ENCODE results near the gene MAU2. TPM values are rescaled to one million over a fixed set of nuclear protein-coding genes. Genes with fewer than 3 reads are reported as not detected.
A peak's percentile ranks its signal among the peaks of the same experiment; 100 is the strongest.

Gene MAU2
- total RNA-seq, 2 donors from 2014 or later: 64.1 to 64.3 TPM

DNA sequence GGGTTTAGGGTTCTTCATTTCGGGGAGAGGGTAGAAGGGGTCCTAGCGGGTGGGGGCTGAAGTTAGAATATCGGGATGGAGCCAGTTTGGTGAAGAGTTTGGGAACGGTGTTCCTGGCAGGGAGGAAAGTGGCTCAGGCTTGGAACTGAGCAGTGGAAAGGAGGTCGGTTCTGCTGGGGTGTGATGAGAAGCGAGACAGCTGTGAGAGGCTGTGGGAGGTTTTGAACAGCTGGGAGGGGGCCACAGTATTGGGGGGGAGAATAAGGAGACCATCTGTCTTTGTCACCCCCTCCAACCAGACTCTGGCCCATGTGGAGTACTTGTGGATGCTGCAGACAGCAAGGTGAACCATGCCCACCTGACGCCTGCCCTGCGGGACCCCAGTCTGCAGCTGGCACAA lies 46.5 kb upstream of the MAU2 start:
- Mint-ChIP-seq H3K27ac (no peak overlapping the region), H3K36me3 (ENCODE audit: low read depth) (peaks cover 18% of the 10 kb centered on the region), H3K4me3 (peak overlapping the region; percentile 56), H3K4me1 (peaks cover 3% of the 10 kb centered on the region), H3K27me3 (ENCODE audit: insufficient read depth) (peaks cover 28% of the 10 kb centered on the region), H3K9me3 (no peaks in the 10 kb centered on the region)
- H3K36me3 ChIP-seq (ENCODE audit: control insufficient read depth, insufficient read depth, low read length): peaks cover 24% of the 10 kb centered on the region
- H3K9me3 ChIP-seq (ENCODE audit: control insufficient read depth, low read length): no peaks in the 10 kb centered on the region
- H3K27me3 ChIP-seq (ENCODE audit: control insufficient read depth, insufficient read depth, low read length, poor library complexity, severe bottlenecking): no peaks in the 10 kb centered on the region
- no peaks in the 10 kb centered on the region for H3K4me1 ChIP-seq (ENCODE audit: control insufficient read depth, insufficient read depth, low read length)
- no peak overlapping the region for H3K9ac ChIP-seq (ENCODE audit: extremely low read depth, low read length, poor library complexity, severe bottlenecking)
- DNase-seq: peak; percentile 48
- H3K4me3 ChIP-seq (ENCODE audit: low read length): no peak overlapping the region
- TF ChIP-seq, protein P1, sequence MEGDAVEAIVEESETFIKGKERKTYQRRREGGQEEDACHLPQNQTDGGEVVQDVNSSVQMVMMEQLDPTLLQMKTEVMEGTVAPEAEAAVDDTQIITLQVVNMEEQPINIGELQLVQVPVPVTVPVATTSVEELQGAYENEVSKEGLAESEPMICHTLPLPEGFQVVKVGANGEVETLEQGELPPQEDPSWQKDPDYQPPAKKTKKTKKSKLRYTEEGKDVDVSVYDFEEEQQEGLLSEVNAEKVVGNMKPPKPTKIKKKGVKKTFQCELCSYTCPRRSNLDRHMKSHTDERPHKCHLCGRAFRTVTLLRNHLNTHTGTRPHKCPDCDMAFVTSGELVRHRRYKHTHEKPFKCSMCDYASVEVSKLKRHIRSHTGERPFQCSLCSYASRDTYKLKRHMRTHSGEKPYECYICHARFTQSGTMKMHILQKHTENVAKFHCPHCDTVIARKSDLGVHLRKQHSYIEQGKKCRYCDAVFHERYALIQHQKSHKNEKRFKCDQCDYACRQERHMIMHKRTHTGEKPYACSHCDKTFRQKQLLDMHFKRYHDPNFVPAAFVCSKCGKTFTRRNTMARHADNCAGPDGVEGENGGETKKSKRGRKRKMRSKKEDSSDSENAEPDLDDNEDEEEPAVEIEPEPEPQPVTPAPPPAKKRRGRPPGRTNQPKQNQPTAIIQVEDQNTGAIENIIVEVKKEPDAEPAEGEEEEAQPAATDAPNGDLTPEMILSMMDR (conservative IDR thresholded peaks at IDR 0.05): no peak
- 87 to 89% methylated on average over 4 to 8 of the region's 8 CpGs for WGBS, 2 experiments (ENCODE audit: insufficient coverage in 1 of 2, insufficient read length in 1 of 2)
- H3K27ac ChIP-seq (ENCODE audit: low read depth, low read length): no peak overlapping the region

DNA sequence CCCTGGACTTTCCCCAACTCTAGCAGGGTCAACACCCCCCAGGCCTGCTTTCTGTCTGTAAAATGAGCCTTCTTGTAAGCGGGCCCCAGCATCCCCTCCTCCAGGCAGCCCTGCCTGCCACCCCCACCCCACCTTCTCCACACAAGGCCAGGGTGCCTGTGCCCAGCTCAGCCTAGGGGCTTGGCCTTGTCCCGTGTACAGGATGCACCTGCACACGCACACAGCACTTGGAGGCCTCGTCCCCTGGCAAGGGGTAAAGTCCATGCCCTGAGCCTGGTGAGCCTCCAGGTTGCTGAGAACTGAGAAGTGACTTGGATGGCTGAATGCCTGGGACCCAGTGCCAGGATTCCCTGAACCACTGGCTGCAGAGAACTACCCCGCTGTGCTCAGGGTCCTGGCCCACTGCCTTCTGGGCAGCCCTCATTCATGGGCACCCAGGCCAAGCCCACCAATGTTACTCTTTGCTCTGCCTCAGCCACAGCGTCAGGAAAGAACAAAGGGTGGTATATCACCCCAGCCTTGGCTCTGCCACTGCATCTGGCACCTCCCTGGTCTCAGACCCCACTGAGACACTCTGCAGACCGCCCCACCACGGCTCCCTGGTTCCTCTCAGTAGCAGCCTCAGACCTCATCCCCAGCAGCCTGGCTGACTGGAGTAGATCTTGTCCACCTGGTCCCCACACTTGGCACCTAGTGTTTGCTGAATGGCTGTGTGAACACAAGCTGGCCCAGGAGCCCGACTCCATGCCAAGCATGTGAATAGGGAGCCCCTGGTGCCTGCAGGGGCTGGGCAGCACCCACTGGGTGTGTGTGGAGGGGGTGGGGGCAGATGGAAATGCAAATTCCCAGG lies 45.7 kb upstream of the MAU2 start:
- Mint-ChIP-seq H3K4me1 (peaks cover 3% of the 10 kb centered on the region), H3K36me3 (ENCODE audit: low read depth) (peaks cover 18% of the 10 kb centered on the region), H3K27ac (no peak overlapping the region), H3K9me3 (no peaks in the 10 kb centered on the region), H3K4me3 (no peak overlapping the region), H3K27me3 (ENCODE audit: insufficient read depth) (peaks cover 25% of the 10 kb centered on the region)
- TF ChIP-seq, protein P1 (conservative IDR thresholded peaks at IDR 0.05): no peak
- Histone ChIP-seq H3K4me3 (ENCODE audit: low read length) (no peak overlapping the region), H3K4me1 (ENCODE audit: control insufficient read depth, insufficient read depth, low read length) (no peaks in the 10 kb centered on the region), H3K27ac (ENCODE audit: low read depth, low read length) (no peak overlapping the region), H3K9ac (ENCODE audit: extremely low read depth, low read length, poor library complexity, severe bottlenecking) (no peak overlapping the region), H3K27me3 (ENCODE audit: control insufficient read depth, insufficient read depth, low read length, poor library complexity, severe bottlenecking) (no peaks in the 10 kb centered on the region), H3K9me3 (ENCODE audit: control insufficient read depth, low read length) (no peaks in the 10 kb centered on the region), H3K36me3 (ENCODE audit: control insufficient read depth, insufficient read depth, low read length) (peaks cover 26% of the 10 kb centered on the region)
- 90 to 93% methylated on average over 5 to 9 of the region's 9 CpGs for WGBS, 2 experiments (ENCODE audit: insufficient coverage in 1 of 2, insufficient read length in 1 of 2)
- no peak for DNase-seq

DNA sequence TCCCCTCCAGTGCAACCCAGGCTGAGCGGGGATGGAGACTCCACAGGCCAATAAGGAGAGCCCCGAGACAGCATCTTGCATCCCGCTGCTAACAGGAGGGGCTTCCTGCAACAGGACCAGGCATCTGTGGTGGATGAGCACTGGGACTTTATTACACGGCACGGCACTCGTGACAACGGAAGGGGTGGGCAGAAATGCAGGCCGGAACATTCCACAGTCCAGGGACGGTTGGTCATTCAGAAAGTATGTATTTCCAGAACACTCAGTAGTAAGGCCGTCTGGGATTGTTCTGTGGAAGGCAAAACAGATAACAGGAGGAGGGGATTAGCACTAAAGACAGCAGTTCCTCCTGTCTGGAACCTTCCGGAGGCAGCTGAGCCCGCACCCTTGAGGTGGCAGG lies 44.2 kb upstream of the MAU2 start:
- peaks cover 3% of the 10 kb centered on the region for H3K4me1 Mint-ChIP-seq
- H3K9ac ChIP-seq (ENCODE audit: extremely low read depth, low read length, poor library complexity, severe bottlenecking): no peak overlapping the region
- no peaks in the 10 kb centered on the region for H3K27me3 ChIP-seq (ENCODE audit: control insufficient read depth, insufficient read depth, low read length, poor library complexity, severe bottlenecking)
- H3K4me3 Mint-ChIP-seq: no peak overlapping the region
- no peak overlapping the region for H3K27ac ChIP-seq (ENCODE audit: low read depth, low read length)
- peaks cover 23% of the 10 kb centered on the region for H3K36me3 Mint-ChIP-seq (ENCODE audit: low read depth)
- TF ChIP-seq, protein P1 (conservative IDR thresholded peaks at IDR 0.05): no peak
- H3K27ac Mint-ChIP-seq: no peak overlapping the region
- no peak overlapping the region for H3K4me3 ChIP-seq (ENCODE audit: low read length)
- peaks cover 18% of the 10 kb centered on the region for H3K27me3 Mint-ChIP-seq (ENCODE audit: insufficient read depth)
- peaks cover 38% of the 10 kb centered on the region for H3K36me3 ChIP-seq (ENCODE audit: control insufficient read depth, insufficient read depth, low read length)
- no peaks in the 10 kb centered on the region for H3K9me3 ChIP-seq (ENCODE audit: control insufficient read depth, low read length)
- 93 to 94% methylated on average over 9 to 12 of the region's 12 CpGs for WGBS, 2 experiments (ENCODE audit: insufficient coverage in 1 of 2, insufficient read length in 1 of 2)
- H3K4me1 ChIP-seq (ENCODE audit: control insufficient read depth, insufficient read depth, low read length): no peaks in the 10 kb centered on the region
- no peak for DNase-seq
- H3K9me3 Mint-ChIP-seq: no peaks in the 10 kb centered on the region
